Left kidney (tissue), 2 donors: ENCODE results near the gene SLC30A10. TPM values are rescaled to one million over a fixed set of nuclear protein-coding genes. Genes with fewer than 3 reads are reported as not detected.
"Not testable (repeated sequence)": the region's sequence is repeated elsewhere in the genome, so short reads cannot be mapped to it uniquely, and the experiment has no call there.

Source experiments
- DNase-seq: peaks from one replicate; pipeline ENCODE4 v3.0.0-alpha.2; 2013
- polyA plus RNA-seq: library from polyadenylated mRNA; unstranded; fragments of 120-200 nt; gene quantifications from one replicate; pipeline ENCODE4 v1.2.1, GENCODE V29; 2013; ENCODE audit not compliant: insufficient read length

SLC30A10 gene
- polyA plus RNA-seq, 1 donor, result 0.23 TPM

DNA sequence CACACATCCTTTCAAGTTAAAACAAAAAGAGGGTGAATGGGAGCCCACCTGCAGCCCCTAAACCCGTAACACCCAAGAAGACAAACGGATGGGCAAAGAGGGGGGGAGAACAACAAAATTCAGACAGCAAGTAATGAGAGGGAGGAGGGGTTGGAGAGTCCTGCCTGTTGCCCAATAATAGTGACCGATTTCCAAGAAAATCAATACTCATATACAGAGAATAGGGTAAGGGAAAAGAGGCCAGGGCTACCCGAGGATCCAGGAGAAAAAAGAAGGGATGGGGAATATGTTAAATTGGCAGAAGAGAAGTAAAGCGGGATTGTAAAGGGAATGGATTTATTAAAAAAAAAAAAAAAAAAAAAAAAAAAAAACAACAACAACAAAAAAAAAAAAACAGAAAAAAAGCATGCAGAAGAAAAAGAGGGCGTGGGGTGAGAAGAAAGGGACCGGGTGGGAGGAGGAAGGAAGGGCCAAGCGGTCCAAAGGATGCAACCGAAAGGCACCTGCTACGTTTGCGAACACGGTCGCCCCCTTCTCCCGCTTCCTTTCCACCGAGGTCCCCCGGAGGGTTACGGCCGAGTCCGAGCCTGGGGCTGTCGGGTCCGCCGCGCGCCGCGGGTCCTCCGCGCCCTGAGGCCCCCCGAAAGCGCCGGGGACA, 930 bp downstream of the SLC30A10 start:
- no peak for DNase-seq

DNA sequence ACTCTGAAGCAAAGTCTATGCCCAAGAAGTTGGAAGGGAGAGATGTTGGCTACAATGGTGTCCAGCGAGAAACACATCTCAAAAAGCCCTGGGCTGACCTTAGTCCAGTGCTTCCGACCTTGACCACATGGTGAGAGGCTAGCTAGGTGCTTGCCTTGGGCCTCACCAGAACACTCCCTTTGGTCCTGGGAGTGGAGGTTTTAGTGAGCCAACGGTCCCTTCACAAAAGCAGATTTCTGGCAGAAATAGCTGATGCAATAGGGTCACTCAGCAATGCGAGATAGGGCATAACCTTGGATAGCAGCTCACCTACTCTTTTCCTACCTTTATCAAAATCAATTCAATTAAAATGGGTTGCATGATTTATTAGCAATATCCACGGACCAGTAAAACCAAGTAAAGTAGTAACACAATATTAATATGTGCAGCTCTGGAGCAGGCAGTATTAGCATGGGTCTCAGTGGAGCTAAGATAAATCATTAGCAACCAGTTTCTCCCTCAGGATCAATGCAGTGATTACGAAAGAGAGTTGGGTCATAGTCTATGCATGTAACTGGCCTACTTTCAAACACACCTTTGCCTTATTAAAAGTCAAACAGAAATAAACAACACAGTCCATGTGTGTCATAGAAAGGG, 1.9 kb downstream of the SLC30A10 start:
- DNase-seq, result no peak

DNA sequence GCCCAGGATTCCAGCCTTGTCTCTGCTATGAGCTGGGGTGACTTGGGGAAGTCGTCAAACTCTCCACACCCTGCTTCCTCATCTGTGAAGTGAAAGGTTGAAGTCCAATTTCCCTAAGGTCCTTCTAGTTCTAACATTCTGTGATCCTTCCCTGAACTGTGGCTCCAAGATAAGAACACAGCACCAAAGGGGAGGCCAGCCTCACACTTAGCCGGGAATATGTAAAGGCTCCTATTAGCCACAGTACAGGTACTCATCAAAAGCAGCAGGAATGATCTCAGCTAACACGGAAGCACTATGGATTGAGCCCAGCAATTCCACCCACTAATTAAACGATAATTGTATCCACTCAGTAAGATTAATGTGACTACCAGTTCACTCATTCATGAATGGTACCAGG, 4.0 kb downstream of the SLC30A10 start:
- no peak for DNase-seq

GRCh38 chr1:219917851-219918466, 10.4 kb downstream of the SLC30A10 start:
- DNase-seq, result no peak

GRCh38 chr1:219917281-219917680, 11.1 kb downstream of the SLC30A10 start:
- DNase-seq, result no peak

GRCh38 chr1:219916257-219916656, 12.1 kb downstream of the SLC30A10 start:
- DNase-seq, result no peak

DNA sequence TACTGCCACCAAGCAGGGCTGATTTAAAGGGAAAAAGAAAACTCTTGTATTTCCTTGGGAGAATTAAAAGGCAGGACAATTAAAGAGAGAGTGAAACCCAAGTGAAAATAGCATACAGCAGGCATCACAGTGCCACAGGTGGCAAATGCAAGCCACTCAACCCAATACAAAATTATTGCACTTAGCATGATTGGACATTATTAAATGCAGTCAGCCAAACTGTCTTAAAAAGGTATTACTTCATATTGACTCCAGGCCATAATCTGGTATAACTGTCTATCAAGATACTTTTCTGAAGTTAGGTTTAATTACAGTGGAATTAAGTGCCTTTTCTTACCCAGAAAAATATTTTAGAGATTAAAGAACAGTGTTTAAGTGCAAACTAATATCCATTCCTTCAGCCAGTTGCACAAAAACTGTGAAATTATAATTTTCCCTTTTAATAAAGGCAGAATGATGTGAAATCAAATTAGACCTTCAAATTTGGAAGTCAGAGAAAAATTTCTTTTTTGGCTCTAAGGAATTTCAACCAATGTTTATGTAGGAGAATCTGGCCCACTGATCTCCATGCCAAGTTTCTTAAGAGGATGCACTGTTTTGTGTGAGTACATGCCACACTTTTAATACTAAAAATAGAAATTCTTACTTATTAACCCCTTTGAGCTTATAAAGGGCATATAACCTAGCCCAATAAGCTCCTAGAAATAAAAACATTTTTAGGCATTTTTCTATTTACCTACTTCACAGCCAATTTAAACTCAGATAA, 15.2 kb downstream of the SLC30A10 start:
- DNase-seq, result no peak

- no peak for DNase-seq
Observed at GRCh38 chr1:219910716-219911115, 17.6 kb downstream of the SLC30A10 start.

- DNase-seq, result no peak
Observed at GRCh38 chr1:219909476-219909875, 18.9 kb downstream of the SLC30A10 start.

DNA sequence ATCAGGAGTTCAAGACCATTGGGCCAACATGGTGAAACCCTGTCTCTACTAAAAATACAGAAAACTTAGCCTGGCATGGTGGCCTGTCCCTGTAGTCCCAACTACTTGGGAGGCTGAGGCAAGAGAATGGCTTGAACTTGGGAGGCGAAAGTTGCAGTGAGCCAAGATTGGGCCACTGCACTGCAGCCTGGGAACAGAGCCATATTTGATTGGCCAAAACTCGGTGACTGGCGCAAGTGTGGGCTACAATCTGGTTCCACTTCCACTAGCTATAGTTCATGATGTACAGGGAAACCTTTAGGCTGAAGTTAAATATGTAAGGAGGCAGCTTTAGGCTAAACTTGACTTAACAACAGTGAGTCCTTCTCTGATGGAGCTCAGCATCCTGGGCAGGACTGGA, 20.2 kb downstream of the SLC30A10 start:
- no peak for DNase-seq

GRCh38 chr1:219907772-219908070, 20.6 kb downstream of the SLC30A10 start:
- no peak for DNase-seq

GRCh38 chr1:219906924-219907771, 21.2 kb downstream of the SLC30A10 start:
- no peak for DNase-seq

DNA sequence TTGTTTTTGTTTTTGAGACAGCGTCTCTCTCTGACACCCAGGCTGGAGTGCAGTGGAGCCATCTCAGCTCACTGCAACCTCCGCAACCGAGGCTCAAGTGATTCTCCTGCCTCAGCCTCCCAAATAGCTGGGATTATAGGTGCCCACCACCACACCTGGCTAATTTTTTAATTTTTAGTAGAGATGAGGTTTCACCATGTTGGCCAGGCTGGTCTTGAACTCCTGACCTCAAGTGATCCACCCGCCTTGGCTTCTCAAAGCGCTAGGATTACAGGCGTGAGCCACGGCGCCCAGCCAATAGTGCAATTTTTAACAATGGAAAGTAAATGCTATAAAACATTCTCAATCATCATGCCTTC, 21.8 kb downstream of the SLC30A10 start:
- not testable (repeated sequence) for DNase-seq

DNA sequence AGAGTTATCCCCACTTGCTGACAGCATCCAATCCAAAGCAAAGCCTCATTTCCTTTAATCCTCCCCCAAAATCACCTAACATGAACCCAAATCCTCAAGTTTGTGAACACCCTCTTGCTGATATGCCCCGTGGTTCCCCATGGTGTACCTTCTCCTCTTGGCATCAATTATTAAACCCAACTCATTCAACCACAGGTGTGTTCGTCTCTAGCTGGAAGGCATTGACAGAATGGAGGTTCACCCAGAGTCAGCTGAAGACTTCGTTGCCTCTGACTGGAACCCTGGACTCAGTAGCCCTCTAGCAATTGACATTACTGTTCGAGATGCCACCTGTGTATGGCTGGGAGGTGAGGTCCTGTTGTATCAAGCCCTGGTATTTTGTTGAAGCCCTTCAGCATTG, 22.8 kb downstream of the SLC30A10 start:
- no peak for DNase-seq

- DNase-seq, result no peak
Observed at GRCh38 chr1:219904934-219905333, 23.4 kb downstream of the SLC30A10 start.

DNA sequence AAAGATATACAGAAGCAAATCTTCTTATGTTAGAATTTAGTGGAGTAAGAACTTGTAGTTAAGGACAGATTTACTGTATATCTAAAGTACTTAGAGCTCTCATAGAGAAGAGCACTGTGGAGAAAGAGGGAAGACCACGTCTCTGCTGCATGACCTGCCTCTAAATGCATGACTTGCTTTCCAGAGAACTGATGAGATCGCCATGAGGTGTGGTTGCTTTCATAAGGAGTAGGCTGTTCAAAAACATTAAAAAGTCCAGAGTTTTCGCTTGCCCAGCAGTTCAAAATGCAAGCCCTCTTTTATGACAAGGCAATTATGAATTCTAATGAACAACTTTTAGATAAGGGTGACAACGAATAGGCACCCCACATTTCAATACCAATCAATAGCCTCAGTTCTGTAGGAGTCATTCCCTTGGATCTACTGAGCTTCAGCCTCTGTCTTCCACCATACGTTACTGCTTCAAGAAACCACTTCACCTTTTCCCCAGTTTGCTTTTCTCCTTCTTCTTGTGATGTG, 24.9 kb downstream of the SLC30A10 start:
- no peak for DNase-seq

DNA sequence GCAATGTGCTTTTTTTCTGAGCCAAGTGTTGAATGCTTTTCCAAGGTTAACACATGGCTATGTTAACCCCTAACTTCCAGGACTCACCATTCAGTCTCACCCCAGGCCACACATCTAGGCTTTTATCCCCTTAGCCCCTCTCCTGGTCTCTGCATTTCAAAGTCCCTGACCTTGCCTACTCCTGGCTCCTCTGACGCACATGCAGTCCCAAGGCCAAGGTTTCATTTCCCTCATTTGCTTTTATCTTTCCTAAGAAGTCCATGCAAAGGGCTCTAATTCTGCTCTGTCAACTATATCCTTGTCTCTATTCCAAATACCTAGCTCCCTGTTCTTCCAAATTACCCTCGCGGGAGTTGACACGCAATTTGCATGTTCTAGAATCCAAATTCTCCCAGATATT, 25.4 kb downstream of the SLC30A10 start:
- no peak for DNase-seq

DNA sequence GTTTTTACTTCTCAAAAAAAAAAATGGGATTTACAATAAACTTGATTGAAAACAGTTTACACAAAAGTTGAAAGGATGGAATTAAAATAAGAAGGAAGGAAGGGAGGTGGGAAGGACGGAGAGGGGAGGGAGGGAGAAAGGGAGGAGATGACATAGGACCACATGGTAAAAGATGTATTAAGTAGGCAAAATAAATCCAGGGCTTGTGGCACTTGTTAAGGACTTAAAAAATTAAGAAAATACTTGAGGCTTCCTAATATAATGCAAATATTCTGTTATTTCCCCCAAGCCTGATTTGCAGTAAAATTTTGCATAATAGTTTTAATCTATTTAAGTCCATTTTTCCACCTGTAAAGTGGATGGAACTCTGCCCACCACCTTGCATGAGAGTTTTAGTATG, 27.5 kb downstream of the SLC30A10 start:
- DNase-seq, result no peak

GRCh38 chr1:219900201-219900600, 28.2 kb downstream of the SLC30A10 start:
- DNase-seq, result no peak

DNA sequence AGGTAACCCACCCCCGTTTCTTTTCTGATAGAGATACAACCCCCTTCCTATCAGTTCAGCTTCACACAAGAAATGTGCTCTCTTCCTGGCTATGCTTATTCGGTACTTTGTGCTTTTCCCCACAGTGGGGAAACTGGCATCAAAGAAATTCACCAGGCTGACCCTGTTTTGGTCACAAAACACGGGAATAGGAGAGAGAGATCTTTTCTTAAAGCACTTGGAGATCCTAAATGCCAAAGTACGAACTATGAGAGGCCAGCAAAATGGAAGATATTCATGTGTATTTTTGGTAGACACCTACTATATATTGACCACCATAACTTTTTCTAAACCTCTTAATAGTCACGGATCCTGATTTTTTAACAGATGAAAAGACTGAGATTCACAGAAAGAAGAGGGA, 30.0 kb downstream of the SLC30A10 start:
- DNase-seq, result no peak

DNA sequence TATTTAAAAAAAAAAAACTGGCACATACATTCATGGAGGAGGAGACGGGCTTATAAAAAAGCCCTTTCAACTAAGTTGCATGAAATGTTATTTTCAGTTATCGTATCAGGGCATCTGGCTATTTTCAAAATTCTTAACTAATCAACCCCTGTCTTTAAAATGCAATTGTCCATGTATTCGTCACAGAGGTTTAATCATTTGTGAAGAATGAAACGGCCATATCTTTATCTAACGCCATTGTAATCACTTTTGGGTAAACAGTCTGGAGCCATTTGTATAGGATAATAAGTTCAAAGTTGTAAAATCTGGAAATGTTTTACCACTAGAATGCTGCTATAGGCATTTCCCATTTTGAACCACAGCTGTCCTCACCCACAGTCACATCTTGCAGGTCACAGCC, 30.4 kb downstream of the SLC30A10 start:
- DNase-seq, result no peak

DNA sequence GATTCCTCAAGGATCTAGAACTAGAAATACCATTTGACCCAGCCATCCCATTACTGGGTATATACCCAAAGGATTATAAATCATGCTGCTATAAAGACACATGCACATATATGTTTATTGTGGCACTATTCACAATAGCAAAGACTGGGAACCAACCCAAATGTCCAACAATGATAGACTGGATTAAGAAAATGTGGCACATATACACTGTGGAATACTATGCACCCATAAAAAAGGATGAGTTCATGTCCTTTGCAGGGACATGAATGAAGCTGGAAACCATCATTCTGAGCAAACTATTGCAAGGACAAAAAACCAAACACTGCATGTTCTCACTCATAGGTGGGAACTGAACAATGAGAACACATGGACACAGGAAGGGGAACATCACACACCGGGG, 36.1 kb downstream of the SLC30A10 start:
- not testable (repeated sequence) for DNase-seq
